ENCODE measurements around the gene KCNJ9.

Gene KCNJ9

GRCh38 chr1:160066829-160067745, 14.3 kb upstream of the KCNJ9 start:
- no peak for DNase-seq

DNA sequence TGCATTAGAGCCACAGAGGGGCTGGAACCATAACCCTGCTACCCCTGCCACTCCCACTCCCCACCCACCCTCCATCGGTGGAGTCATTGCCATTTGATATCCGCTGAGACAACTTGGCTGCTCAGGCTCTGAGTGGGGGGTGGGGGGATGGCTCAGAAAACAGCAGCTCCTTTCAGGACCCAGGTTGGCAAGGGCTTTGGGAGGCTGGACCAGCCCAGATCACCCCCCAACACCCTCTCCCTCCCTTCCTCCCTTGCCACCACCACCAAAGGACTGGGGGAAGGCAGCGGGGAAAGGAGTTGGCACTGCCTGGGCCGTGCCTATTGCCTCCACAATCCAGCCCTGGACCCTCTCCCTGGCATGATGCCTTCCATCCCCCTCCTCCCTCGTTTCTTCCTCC, 13.1 kb upstream of the KCNJ9 start:
- no peak for DNase-seq

DNA sequence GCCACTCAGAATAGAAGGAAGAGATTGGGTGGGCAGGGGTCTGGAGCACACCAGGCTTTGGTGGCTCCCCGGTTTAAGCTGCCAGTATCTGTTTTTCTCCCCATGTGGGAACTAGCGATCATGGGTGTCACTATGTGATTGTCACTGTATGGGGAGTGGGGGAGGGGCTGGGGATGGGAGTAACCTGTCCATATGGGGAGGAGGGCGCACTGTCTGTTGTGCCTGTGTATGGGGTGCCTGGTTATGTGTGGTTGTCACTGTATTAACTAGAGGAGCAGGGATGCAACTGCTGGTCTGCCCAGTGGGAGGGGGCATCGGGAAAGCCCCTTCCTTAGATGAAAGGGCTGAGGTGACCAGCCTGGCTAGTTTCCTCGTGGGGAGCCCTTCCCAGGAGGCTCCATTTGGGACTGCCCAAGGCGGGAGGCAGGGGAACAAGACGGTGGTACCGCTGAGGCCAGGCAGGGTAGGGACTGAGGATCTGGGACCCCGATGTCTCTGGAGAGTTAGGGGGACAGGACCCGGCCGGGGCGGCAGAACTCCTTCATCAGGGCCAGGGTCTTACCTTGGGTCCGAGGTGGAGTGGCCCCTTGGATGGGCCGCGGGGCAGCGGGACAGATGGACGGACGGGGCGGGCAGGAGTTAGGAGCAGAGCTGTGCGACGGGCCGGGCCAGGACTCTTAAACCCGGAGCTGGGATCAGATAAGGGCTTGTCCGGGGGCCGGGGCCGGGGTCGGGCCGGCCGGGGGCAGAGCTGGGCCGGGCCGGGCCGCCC, 11.7 kb upstream of the KCNJ9 start, which contains the start of gene KCNJ10:
Gene KCNJ10, minus strand, starts transcription at position 701 of the 772 bp plus-strand sequence. CDS start 27,628 bp downstream, outside the sequence.
- DNase-seq = no peak

- DNase-seq = peak; percentile 53 to 65
Observed at GRCh38 chr1:160070243-160071163, 10.8 kb upstream of the KCNJ9 start.

DNA sequence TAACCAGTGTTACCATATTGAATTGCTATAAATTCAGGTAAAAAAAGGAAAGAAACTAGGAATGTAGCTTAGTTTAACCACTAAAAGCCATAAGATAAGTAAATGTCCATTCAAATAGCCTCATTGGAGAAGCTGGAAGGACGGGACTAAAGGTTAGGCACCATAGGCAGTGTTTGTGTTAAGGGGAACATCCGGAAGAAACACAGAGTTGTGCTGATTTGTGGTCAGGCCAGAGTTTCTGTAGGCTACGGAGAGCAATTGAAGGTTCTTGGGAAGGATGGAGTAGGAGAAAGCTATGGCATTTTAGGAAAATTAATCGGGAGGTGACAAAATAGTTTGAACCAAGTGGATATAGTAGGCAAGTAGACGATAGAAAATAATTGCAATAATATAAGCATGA, 10.0 kb upstream of the KCNJ9 start:
- no peak for DNase-seq

DNA sequence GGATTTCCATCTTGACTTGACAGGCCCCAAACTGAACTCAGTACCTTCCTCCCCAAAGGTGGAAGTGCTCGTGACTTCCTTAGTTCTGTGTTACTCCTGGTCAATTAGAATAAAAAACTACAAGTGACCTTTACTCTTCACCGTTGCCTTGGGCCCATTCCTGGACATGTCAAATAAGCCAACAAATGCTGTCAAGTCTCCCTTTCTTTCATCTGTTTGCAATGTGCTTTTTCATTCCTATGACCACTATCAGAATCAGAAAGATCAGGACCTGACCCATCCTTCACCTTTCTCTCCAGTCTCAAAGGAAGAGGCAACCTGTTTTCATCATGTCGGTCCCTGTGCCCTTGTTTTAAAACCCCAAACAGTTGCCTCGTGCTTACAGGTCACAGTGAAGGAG, 6.5 kb upstream of the KCNJ9 start:
- no peak for DNase-seq

GRCh38 chr1:160075836-160076235, 5.5 kb upstream of the KCNJ9 start:
- DNase-seq = no peak

- no peak for DNase-seq
Observed at GRCh38 chr1:160076295-160076694, 5.0 kb upstream of the KCNJ9 start.

GRCh38 chr1:160077486-160077885, 3.9 kb upstream of the KCNJ9 start:
- DNase-seq = no peak

DNA sequence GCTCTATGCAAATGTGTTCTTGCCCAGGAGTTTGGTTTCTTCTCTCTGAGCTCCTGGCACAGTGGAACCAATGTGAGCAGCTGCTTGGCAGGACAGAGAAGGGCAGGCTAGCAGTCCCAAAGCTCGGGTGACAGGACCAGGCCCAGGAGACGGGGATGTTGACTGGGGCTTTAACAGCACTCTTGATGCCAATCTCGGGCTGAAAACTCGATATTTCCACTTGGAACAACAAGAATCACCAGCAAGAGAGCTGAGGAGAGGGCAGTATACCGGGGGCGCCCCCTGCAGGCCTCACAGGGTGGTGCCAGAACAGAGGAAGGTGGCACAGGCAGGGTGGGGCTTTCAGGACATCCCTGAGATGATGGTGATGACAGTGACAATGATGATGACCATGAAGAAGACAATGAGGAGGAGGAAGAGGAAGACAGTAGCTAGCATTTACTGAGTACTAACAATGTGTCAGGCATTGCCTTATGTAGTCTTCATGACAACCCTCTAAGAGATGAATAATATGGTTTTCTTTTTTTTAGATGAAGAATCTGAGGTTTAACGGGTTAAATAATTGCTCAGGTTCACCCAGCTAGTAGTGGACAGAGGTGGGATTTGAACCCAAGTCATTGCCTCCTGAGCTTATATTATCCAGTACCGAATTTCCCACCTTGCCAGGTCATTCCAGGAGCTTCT, 2.7 kb upstream of the KCNJ9 start:
- DNase-seq = peak; percentile 71 to 81

GRCh38 chr1:160079448-160079847, 1.9 kb upstream of the KCNJ9 start:
- no peak for DNase-seq

GRCh38 chr1:160080381-160081100, 797 bp upstream of the KCNJ9 start:
- no peak for DNase-seq

GRCh38 chr1:160082487-160082886, 1.1 kb downstream of the KCNJ9 start:
- DNase-seq = no peak

GRCh38 chr1:160082926-160083325, 1.6 kb downstream of the KCNJ9 start:
- no peak for DNase-seq

DNA sequence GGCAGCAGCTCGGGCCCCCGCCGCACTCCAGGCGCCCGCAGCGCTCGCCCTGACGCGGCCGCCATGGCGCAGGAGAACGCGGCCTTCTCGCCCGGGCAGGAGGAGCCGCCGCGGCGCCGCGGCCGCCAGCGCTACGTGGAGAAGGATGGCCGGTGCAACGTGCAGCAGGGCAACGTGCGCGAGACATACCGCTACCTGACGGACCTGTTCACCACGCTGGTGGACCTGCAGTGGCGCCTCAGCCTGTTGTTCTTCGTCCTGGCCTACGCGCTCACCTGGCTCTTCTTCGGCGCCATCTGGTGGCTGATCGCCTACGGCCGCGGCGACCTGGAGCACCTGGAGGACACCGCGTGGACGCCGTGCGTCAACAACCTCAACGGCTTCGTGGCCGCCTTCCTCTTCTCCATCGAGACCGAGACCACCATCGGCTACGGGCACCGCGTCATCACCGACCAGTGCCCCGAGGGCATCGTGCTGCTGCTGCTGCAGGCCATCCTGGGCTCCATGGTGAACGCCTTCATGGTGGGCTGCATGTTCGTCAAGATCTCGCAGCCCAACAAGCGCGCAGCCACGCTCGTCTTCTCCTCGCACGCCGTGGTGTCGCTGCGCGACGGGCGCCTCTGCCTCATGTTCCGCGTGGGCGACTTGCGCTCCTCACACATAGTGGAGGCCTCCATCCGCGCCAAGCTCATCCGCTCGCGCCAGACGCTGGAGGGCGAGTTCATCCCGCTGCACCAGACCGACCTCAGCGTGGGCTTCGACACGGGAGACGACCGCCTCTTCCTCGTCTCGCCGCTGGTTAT, 2.8 kb downstream of the KCNJ9 start:
- peak; percentile 77 to 82 for DNase-seq

DNA sequence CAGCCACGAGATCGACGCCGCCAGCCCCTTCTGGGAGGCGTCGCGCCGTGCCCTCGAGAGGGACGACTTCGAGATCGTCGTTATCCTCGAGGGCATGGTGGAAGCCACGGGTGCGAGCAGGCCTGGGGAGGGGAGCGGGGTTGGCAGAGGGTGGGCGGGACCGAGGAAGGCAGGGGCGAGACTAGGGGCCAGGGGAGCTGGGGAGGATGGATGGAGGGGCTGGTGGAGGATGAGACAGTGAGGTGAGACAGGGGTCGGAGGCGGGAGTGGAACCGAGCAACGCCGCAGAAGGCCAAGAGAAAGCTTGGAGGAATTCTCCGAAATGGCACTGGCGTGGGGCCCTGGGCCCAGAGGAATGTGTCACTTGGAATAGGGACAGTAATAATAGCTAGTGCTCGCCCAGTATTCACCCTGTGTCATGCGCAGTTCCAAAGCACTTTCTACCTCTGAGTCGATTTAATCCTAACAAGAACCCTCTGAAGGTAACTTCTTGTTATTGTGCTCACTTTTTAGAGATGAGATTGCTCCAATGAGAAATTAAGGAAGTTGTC, 3.5 kb downstream of the KCNJ9 start:
- DNase-seq = no peak

DNA sequence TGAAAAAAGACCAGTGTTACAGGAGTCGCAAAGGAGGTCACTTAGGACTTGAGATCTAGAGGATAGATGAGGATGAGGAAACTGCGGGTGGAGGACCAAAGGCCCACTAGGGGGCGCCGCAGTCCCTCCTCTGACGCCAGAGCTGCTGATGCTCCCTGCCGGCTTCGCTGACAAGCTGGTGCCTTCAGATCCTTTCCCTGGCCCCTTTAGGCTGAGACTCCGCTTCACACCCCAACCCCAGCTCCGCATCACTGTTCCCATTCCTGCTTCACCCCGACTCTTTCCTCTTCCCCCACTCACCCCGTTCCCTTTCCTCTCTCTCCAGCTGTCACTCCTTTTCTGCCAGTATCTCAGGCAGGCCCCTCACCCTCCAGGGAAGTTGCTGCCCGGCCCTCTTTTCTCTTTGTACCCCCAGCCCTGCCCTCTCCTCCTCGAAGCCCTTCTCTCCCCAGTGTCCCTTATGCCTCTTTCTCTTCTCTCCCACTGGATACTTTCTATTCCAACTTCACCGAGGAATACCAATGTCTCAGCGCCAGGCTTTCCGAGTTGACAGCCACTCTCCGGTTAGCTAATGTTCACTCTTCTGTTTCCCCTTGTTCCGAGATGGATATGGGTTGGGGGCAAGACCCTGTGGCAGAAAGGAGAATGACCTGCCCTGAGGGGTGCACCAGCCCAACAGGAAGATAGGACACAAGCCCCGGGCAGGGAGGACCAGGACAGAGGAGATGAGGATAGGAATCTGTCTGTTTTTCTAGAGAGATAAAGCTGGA, 4.5 kb downstream of the KCNJ9 start:
- peak; percentile 83 to 87 for DNase-seq

- DNase-seq = no peak
Observed at GRCh38 chr1:160086456-160086892, 5.1 kb downstream of the KCNJ9 start.

GRCh38 chr1:160087118-160087662, 5.9 kb downstream of the KCNJ9 start:
- no peak for DNase-seq

All from activated CD4-positive, alpha-beta T cell treated with anti-CD3 and anti-CD28 coated beads, Interleukin-2, amount 50 U/mL, for 48 hours (primary cell).